Ishikawa (cell line): ENCODE data around the gene PDE4D.

Source experiments
- CEBPB ChIP-seq: IDR thresholded peaks from 2 replicates; pipeline ENCODE4 v1.6.1; 2012
- CREB1 ChIP-seq: IDR thresholded peaks from 2 replicates; pipeline ENCODE4 v1.6.1; 2012; ENCODE audit warnings: low read depth
- EGR1 ChIP-seq: IDR thresholded peaks from 2 replicates; pipeline ENCODE4 v1.6.1; 2012
- EP300 ChIP-seq: IDR thresholded peaks from 2 replicates; pipeline ENCODE4 v1.6.1; 2012; ENCODE audit warnings: borderline replicate concordance
- FOXM1 ChIP-seq: IDR thresholded peaks from 2 replicates; pipeline ENCODE4 v1.6.1; 2012; ENCODE audit warnings: low read depth, borderline replicate concordance
- NFIC ChIP-seq: IDR thresholded peaks from 2 replicates; pipeline ENCODE4 v1.6.1; 2012
- RAD21 ChIP-seq: IDR thresholded peaks from 2 replicates; pipeline ENCODE4 v1.6.1; 2012; ENCODE audit warnings: low read depth
- TAF1 ChIP-seq: IDR thresholded peaks from 2 replicates; pipeline ENCODE4 v1.6.1; 2012; ENCODE audit warnings: low read depth, mild to moderate bottlenecking
- TCF12 ChIP-seq: IDR thresholded peaks from 2 replicates; pipeline ENCODE4 v1.6.1; 2012; ENCODE audit warnings: low read depth
- TEAD4 ChIP-seq: IDR thresholded peaks from 2 replicates; pipeline ENCODE4 v1.6.1; 2012
- USF1 ChIP-seq: IDR thresholded peaks from 2 replicates; pipeline ENCODE4 v1.6.1; 2012
- YY1 ChIP-seq: IDR thresholded peaks from 2 replicates; pipeline ENCODE4 v1.6.1; 2012; ENCODE audit warnings: low read depth
- ZBTB7A ChIP-seq: IDR thresholded peaks from 2 replicates; pipeline ENCODE4 v1.6.1; 2012; ENCODE audit warnings: low read depth
- TF ChIP-seq, protein P1 (sequence below): IDR thresholded peaks from 2 replicates; pipeline ENCODE4 v1.6.1; 2012; ENCODE audit warnings: low read depth, mild to moderate bottlenecking
- TF ChIP-seq, protein P2 (sequence below): IDR thresholded peaks from 2 replicates; pipeline ENCODE4 v1.6.1; 2012

Gene PDE4D

GRCh38 chr5:59557572-59557971, 336.0 kb downstream of the PDE4D start:
- TF ChIP-seq TCF12 (no peak), CREB1 (no peak), EGR1 (no peak), USF1 (no peak), YY1 (no peak), RAD21 (no peak), TEAD4 (no peak), NFIC (no peak), FOXM1 (no peak), TAF1 (no peak), ZBTB7A (no peak)
- TF ChIP-seq, protein P1, sequence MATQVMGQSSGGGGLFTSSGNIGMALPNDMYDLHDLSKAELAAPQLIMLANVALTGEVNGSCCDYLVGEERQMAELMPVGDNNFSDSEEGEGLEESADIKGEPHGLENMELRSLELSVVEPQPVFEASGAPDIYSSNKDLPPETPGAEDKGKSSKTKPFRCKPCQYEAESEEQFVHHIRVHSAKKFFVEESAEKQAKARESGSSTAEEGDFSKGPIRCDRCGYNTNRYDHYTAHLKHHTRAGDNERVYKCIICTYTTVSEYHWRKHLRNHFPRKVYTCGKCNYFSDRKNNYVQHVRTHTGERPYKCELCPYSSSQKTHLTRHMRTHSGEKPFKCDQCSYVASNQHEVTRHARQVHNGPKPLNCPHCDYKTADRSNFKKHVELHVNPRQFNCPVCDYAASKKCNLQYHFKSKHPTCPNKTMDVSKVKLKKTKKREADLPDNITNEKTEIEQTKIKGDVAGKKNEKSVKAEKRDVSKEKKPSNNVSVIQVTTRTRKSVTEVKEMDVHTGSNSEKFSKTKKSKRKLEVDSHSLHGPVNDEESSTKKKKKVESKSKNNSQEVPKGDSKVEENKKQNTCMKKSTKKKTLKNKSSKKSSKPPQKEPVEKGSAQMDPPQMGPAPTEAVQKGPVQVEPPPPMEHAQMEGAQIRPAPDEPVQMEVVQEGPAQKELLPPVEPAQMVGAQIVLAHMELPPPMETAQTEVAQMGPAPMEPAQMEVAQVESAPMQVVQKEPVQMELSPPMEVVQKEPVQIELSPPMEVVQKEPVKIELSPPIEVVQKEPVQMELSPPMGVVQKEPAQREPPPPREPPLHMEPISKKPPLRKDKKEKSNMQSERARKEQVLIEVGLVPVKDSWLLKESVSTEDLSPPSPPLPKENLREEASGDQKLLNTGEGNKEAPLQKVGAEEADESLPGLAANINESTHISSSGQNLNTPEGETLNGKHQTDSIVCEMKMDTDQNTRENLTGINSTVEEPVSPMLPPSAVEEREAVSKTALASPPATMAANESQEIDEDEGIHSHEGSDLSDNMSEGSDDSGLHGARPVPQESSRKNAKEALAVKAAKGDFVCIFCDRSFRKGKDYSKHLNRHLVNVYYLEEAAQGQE: no peak
- TF ChIP-seq, protein P2, sequence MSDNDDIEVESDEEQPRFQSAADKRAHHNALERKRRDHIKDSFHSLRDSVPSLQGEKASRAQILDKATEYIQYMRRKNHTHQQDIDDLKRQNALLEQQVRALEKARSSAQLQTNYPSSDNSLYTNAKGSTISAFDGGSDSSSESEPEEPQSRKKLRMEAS: no peak

GRCh38 chr5:59555596-59555995, 337.9 kb downstream of the PDE4D start:
- TF ChIP-seq, protein P2: no peak
- TF ChIP-seq USF1 (no peak), RAD21 (no peak), EP300 (no peak), NFIC (no peak), TCF12 (no peak), FOXM1 (no peak), CEBPB (no peak)
- TF ChIP-seq, protein P1: no peak

- TF ChIP-seq TAF1: no peak
- no peak for TF ChIP-seq EP300
- TF ChIP-seq YY1: no peak
- TF ChIP-seq, protein P1: no peak
- no peak for TF ChIP-seq EGR1
- no peak for TF ChIP-seq RAD21
- no peak for TF ChIP-seq CREB1
- TF ChIP-seq TCF12: no peak
- TF ChIP-seq, protein P2: no peak
- TF ChIP-seq USF1: no peak
- TF ChIP-seq CEBPB: no peak
- TF ChIP-seq TEAD4: no peak
- no peak for TF ChIP-seq NFIC
- TF ChIP-seq ZBTB7A: no peak
- no peak for TF ChIP-seq FOXM1
Observed at GRCh38 chr5:59554501-59554900, 339.0 kb downstream of the PDE4D start.

DNA sequence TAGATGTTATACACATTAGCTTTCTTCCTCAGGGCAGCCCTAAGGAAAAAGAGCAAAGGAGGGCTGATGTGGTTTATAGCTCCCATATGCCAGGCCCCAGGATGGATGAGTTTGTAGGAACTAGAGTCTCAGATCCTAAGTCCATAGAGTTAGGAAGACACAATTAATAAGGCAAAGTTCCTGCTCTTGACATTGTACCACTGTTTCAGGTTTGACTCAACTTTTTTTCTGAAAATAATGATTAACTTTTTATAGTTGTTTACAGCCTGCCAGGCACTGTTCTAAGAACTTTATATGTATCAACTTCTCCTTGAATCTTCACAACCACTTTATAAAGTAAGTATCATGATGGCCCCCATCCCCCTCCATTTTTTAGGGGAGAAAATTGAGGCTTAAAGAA, 339.5 kb downstream of the PDE4D start:
- TF ChIP-seq YY1 (no peak), EGR1 (no peak), TAF1 (no peak), RAD21 (no peak), CREB1 (no peak), NFIC (no peak), TCF12 (no peak), FOXM1 (no peak), CEBPB (no peak), TEAD4 (no peak)
- TF ChIP-seq, protein P2: no peak
